HuH-7 (cell line): ENCODE data around the gene ZC3H6.
A peak's percentile ranks its signal among the peaks of the same experiment; 100 is the strongest.

Experiments
- DNase-seq: peaks from one replicate; pipeline ENCODE4 v3.0.0; 2011; ENCODE audit warnings: low spot score

ZC3H6 gene, protein sequence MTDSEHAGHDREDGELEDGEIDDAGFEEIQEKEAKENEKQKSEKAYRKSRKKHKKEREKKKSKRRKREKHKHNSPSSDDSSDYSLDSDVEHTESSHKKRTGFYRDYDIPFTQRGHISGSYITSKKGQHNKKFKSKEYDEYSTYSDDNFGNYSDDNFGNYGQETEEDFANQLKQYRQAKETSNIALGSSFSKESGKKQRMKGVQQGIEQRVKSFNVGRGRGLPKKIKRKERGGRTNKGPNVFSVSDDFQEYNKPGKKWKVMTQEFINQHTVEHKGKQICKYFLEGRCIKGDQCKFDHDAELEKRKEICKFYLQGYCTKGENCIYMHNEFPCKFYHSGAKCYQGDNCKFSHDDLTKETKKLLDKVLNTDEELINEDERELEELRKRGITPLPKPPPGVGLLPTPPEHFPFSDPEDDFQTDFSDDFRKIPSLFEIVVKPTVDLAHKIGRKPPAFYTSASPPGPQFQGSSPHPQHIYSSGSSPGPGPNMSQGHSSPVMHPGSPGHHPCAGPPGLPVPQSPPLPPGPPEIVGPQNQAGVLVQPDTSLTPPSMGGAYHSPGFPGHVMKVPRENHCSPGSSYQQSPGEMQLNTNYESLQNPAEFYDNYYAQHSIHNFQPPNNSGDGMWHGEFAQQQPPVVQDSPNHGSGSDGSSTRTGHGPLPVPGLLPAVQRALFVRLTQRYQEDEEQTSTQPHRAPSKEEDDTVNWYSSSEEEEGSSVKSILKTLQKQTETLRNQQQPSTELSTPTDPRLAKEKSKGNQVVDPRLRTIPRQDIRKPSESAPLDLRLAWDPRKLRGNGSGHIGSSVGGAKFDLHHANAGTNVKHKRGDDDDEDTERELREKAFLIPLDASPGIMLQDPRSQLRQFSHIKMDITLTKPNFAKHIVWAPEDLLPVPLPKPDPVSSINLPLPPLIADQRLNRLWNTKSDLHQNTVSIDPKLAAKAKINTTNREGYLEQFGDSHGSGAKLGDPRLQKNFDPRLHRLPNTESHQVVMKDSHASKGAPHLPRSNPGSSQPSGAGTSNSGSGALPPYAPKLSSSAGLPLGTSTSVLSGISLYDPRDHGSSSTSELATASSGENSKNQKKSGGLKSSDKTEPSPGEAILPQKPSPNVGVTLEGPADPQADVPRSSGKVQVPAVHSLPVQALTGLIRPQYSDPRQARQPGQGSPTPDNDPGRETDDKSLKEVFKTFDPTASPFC

DNA sequence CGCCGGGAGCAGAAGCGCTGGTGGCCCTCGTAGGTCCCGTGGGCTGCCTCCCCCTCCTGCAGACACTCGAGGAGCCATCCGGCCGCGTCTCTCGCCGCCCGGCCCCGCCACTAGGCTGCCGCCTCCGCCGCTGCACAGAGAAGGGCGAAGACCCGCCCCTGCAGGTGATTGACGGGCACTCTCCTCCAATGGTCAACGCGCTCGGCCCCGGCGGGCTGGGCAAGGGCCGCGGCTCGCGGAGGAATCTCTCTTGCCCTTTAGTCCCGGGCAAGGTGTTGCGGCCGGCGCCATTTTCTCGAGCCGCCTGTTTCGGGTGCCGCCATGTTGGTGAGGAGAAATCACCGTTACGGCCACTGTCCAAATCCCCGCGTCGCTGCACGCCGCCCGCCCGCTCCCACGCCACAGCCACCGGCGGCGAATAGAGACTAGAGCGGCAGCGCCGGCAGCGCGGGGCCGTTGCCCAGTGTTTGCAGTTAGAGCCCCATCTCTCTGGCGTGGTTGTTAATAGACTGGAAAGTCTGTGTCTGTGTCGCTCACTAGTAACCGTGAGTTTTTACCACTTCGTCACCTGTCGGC is at the start of gene ZC3H6:
Gene ZC3H6 (plus strand): TSS at position 287 of the 576 bp plus-strand sequence. CDS start 398 bp downstream, outside the sequence.
- peak; percentile 91 for DNase-seq

DNA sequence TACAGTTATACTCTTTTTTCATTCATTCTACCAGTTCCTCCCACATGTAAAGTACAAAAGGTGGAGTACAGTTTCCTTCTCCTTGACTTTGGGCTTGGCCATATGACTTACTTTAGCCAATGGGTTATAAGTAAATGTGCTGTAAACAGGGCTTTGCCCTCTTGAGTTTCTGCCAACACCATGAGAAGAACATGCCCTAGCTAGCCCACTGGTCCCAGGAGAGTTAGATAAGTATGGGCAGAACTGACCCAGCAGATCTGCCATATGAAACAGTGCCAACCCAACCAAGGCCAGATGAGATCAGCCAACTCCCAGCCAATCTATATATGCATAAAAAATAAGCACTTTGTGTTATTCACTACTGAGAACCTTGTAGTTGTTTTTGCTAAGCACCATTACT is 46.0 kb upstream of the ZC3H6 start:
- DNase-seq = no peak

DNA sequence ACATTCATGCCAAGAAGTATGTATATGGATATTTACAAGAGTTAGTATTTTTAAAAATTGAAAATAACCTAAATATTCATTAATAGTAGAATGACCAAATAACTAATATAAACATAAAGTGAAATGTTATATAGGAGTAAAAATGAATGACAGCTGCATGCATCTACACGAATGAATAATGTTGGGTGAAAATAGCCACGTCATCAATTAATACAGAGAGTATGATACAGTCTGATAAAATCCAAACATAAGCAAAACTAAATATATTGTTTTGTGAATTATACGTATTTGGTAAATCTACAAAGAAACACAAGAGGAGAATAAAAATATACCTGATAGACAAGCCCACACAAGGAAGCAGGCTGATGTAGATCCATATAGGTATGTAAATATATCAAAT is 45.0 kb upstream of the ZC3H6 start:
- no peak for DNase-seq

DNA sequence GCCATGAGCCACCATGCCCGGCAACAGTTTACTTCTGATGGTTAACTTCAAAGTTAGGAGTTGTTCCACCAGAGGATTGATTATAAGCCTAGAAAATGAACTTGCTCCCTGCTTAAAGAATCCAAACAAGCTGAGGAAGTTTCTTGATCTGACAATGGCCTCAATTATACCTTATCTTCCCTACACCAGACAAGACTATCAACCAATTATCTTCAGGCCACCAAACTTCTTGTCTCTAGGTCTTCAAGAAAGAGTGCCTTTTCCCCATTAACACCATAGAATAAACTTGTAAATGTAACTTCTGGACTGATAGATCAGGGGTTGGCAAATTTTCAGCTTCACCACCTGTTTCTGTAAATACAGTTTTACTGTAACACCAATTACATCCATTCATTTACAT is 35.5 kb upstream of the ZC3H6 start:
- DNase-seq = no peak

DNA sequence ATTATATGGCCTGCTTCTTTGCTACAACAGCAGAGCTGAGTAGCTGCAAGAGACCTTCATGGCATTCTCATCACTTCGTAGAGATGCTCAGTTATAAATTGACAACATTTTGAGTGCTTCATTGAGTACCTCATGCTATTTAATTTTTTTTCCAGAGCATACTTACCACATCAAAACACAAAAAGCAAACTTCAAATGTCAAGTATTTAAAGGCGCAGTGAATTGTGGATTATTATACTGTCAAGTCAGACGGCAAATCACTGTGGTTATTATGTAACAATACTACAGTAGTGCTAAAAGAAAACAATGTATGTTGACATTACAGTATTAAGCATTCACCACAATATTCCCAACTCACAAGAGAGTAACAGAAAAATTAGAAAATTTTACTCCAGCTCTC is 33.0 kb upstream of the ZC3H6 start:
- DNase-seq = no peak

DNA sequence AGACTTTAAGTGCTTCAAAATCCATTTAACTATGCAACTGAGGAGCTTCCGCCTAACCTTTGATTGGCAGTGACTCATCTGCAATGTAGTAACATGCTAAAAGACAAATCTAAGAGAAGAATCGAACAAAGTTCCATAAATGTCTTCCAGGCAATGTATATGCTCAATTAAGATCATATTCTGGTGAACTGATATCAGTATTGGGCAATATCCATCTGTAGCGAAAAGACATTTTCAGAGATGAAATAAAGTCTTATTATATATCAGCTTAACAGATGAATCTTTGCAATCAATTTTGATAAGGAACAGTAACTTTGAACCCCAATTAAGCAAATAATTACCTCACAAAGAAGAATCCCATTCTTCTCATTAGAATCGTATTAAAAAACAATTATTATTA is 32.2 kb upstream of the ZC3H6 start:
- no peak for DNase-seq

DNA sequence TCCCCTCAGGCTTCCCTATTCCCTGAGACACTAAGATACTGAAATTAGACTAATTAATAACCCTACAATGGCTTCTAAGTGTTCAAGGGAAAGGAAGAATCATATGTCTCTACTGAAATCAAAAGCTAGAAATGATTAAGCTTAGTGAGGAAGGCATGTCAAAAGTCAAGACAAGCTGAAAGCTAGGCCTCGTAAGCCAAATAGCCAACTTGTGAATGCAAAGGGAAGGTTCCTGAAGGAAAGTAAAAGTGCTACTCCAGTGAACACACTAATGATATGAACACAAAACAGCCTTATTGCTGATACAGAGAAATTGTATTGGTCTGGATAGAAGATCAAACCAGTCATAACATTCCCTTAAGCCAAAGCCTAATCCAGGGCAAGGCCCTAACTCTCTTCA is 30.5 kb upstream of the ZC3H6 start:
- no peak for DNase-seq

DNA sequence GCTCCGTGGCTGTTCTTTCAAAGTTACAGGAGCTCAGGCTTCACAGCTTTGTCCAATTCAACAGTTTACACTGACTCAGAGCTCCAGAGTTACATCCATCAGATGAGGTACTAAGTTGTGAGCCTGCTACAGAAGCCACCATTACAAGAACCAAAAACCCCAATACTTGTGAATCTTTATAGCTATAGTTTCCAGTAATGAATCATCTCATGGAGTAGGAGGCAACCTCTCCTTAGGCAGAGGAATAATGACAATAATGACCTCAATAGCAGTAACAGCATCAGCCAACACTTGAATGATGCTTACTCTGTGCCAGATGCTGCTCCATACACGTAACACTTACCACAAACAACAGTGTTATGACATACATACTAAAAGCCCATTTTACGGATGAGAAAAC is 24.1 kb upstream of the ZC3H6 start:
- no peak for DNase-seq

DNA sequence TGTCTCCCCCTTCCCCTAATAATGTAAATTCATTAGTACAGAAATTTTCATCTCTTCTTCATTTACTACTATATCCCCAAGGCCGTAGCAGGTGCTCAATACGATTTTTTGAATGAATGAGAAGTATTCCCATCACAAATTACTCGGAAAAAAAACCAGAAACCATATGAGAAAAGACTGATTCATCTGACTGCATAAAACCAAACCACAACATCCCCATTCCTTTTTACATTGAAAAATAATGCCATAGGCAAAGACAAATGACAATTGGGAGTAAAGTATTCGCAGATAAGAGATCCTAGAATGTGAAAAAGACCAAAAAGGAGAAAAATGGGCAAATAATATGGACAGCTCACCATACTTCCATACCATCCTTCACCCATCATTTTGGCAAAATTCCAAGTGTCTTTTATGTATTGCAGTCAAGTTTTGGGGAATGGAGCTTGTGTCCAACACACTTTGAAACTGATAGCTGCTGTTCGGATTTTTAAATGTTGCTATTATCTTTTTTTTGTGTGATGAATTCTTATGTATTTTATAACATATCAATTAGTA is 22.1 kb upstream of the ZC3H6 start:
- DNase-seq = no peak

DNA sequence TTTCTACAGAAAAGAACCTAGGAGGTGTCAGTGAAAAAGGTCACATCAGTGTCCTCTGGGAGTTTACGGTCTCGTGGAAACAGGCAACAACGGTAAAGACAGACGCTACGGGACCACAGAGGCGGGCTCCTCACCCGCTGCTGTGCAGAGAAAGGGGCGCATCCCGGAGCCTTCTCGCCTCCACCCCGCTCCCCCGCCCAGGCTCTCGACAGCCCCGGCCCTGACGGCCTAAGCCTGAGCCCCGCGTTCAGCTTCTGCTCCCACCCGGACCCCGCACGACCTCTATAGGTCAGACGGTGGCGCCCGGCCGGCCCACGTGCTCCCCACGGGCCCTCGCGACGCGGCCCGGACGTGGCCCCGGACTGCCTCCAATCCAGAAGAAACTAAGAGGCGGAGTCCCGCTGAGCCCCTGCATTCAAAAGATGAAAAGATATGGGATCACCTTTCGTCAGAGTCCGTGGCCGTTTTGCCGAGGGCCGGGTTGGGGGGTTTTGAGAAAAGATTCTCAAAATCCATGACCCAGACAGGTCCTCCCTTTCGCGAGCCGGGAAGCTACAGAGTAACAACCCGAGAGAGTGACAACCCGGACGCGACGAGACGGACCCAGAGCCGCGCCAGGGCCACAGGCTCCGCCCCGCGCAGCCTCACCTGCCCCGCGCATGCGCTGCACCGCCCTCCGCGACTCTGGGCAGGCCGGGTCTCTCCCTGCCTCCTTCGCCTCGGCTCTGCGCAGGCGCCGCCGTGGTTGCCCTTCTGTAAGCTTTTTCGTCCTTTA is 20.7 kb upstream of the ZC3H6 start, which contains the start of gene ZC3H8:
Gene ZC3H8 (minus strand): TSS at position 577 of the 775 bp plus-strand sequence. CDS start 61 bp downstream, at position 516.
- DNase-seq = peak; percentile 98

DNA sequence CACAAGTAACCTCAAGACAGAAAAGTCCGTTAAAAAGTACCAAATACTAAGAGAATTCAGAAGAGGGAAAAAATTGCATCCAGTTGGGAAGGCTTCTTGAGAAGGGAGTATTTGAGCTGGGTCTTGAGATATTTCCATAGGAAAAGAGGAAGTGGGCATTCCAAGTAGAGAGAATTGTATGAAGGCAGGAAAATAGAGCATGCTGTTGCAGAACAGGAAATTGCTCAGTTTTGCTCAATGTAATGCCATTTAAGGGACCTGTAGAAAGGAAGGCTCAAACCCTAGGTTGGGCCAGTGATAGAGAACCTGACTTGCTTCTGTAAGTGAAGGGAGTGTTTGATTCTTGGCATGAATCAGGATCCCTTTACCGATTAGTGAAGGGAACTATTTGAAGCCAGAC is 19.5 kb upstream of the ZC3H6 start:
- no peak for DNase-seq

DNA sequence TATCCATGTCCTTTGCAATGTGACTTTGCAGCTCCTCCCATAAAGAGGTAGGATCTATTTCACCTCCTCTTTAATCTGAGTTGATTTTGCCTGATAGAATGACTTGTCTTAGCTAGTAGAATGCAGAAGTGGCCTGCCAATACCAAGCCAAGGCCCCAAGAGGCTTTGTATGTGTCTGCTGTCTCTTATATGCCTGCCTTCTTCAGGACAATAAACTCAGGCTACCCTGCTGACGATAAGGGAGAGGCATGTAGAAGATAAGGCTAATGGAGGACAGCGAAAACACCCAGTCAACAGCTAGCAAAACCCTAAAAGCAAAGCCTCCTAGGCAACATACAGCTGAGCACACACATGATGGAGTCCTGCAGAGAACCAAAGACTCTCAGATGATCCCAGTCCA is 18.7 kb upstream of the ZC3H6 start:
- DNase-seq = no peak

DNA sequence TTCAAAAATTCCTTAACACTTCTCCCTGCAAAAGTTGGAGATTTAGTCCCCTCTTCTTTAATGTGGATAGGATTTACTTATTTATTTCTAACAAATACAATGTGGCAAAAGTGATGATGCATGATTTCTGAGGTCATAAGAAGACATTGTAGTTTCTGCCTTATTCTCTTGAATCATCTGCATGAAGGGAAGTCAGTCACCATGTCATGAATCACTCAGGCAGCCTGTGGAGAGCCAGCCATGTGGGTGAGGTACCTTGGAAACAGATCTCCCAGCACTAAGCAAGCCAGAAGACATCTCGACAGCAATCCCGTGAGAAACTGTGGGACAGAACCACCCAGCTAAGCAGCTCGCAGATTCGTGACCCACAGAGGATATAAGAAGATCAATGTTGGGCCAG is 17.8 kb upstream of the ZC3H6 start:
- DNase-seq = no peak

DNA sequence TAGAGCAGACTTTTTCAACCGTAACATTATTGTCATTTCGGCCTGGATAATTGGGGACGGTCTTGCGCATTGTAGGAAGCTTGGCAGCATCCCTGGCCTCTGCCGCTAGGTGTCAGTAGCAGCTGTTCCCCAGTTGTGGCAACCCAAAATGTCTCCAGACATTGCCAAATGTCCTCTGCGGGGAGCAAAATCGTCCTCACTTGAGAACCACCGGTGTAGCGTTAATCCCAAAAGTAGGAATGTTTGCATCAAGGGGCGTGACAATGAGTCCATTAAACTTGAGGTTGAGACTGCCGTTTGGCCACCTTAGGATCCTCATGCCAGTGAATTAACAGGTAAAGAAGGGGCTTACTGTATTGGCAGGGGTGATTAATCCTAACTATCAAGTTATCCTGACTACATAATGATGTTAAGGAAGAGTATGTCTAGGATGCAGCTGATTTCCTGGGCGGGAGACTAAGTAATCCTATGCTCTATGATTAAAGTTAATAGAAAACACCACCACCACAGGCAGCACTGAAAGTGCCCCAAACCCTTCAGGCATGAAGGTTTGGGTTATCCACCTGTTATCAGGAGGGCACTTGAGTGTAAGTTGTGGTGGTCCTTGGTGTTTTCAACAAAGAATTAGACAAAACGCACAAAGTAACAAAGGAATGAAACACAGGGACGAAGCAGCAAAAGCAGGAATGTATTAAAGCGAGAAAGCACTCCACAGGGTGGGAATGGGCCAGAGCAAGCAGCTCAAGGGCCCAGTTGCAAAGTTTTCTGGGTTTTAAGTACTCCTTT is 15.7 kb upstream of the ZC3H6 start:
- peak; percentile 59 for DNase-seq

DNA sequence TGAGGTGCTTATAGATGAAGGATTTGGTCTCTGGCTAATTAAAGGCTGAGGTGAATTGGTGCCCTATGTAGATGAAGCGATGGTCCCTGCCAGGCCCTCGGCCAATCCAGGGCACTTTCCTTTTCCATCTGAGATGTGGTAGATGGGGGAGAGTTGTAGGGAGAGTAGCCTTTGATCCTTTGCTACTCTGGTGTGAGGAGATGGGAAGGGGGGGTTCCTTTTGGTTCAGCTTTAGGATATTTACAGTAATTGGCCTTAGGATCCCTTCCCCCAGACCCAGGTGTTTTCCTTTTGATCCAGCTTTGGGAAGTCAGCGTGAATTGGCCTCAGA is 15.1 kb upstream of the ZC3H6 start:
- DNase-seq = no peak

DNA sequence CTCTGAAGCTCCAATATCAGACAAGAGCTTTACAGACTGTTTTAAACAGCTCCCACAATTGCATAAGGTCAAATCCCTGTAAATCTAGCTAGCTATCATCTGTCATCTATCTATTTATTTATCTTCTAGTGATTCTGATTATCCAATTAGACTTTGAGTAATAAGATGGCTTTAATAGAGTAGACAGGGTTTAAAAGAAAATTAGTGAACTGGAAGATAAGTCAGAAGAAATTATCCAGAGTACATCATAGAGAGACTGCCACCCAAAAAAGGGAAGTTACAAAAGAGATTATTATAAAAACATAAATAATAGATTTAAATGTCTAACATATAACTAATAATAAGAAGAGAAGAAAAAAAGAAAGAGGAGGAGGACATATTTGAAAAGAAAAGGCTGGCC is 12.5 kb upstream of the ZC3H6 start:
- no peak for DNase-seq

DNA sequence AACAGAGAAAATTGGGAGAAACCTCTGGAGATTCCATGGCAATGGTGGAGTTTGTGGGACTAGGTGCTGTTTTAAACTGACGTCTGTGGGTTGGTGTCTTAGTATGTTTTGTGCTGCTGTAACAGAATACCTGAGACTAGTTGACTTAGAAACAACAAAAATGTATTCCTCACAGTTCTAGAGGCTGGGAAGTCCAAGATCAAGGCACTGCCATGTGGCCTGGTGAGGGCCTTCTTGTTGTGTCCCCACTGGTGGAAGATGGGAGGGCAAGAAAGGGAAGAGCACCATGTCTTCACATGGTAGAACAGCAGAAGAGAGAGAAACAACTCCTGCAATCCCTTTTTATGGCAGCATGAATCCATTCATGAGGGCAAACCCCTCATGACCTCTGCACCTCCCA is 6.8 kb upstream of the ZC3H6 start:
- DNase-seq = no peak

DNA sequence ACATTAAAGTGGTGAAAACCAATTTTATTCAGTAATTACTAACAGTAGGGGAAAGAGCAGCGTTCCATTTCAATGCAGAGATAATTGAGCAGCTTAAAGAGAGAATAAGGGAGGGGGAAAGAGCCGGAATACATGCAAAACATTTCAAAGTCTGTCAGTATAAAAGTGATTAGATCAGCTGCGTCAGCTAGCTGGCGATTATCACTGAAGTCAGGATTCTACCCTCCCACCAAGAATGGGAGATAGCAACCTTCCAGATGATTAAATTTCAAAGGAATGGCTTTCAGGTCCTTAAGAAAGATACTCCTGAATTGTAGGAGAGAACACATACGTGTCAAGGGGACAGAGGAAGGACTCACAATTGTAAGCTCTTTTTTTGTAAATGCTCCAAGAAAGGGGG is 2.7 kb upstream of the ZC3H6 start:
- no peak for DNase-seq

DNA sequence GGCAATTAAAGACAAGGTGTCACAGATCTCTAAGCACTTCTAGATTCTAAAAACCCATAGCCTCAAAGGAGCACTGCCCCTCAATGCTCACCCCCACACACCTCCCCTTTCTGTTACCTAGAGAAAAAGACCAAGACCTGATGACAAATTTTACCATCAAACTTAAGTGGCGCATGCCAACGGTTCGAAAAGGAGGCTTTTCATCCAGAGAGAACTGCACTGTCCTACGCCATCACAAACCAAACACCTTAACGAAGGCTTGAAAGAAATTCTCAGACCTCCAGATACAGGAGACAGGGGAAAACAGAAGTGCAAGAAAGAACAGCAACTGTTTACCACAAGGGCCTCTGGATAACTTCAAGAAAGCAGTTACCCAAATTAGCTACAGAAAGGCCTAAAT is 2.0 kb upstream of the ZC3H6 start:
- DNase-seq = no peak
